Ishikawa (cell line): Measurements from ENCODE around the gene ARHGAP31.

ENCODE experiments used
- CEBPB ChIP-seq: IDR thresholded peaks from 2 replicates; pipeline ENCODE4 v1.6.1; 2012
- CREB1 ChIP-seq: IDR thresholded peaks from 2 replicates; pipeline ENCODE4 v1.6.1; 2012; ENCODE audit warnings: low read depth
- EGR1 ChIP-seq: IDR thresholded peaks from 2 replicates; pipeline ENCODE4 v1.6.1; 2012
- EP300 ChIP-seq: IDR thresholded peaks from 2 replicates; pipeline ENCODE4 v1.6.1; 2012; ENCODE audit warnings: borderline replicate concordance
- FOXM1 ChIP-seq: IDR thresholded peaks from 2 replicates; pipeline ENCODE4 v1.6.1; 2012; ENCODE audit warnings: low read depth, borderline replicate concordance
- NFIC ChIP-seq: IDR thresholded peaks from 2 replicates; pipeline ENCODE4 v1.6.1; 2012
- RAD21 ChIP-seq: IDR thresholded peaks from 2 replicates; pipeline ENCODE4 v1.6.1; 2012; ENCODE audit warnings: low read depth
- TAF1 ChIP-seq: IDR thresholded peaks from 2 replicates; pipeline ENCODE4 v1.6.1; 2012; ENCODE audit warnings: low read depth, mild to moderate bottlenecking
- TCF12 ChIP-seq: IDR thresholded peaks from 2 replicates; pipeline ENCODE4 v1.6.1; 2012; ENCODE audit warnings: low read depth
- TEAD4 ChIP-seq: IDR thresholded peaks from 2 replicates; pipeline ENCODE4 v1.6.1; 2012
- YY1 ChIP-seq: IDR thresholded peaks from 2 replicates; pipeline ENCODE4 v1.6.1; 2012; ENCODE audit warnings: low read depth
- ZBTB7A ChIP-seq: IDR thresholded peaks from 2 replicates; pipeline ENCODE4 v1.6.1; 2012; ENCODE audit warnings: low read depth
- TF ChIP-seq, protein P1 (sequence below): IDR thresholded peaks from 2 replicates; pipeline ENCODE4 v1.6.1; 2012
- TF ChIP-seq, protein P2 (sequence below): IDR thresholded peaks from 2 replicates; pipeline ENCODE4 v1.6.1; 2012
- TF ChIP-seq, protein P3 (sequence below): IDR thresholded peaks from 2 replicates; pipeline ENCODE4 v1.6.1; 2012; ENCODE audit warnings: low read depth, mild to moderate bottlenecking

ARHGAP31 gene

DNA sequence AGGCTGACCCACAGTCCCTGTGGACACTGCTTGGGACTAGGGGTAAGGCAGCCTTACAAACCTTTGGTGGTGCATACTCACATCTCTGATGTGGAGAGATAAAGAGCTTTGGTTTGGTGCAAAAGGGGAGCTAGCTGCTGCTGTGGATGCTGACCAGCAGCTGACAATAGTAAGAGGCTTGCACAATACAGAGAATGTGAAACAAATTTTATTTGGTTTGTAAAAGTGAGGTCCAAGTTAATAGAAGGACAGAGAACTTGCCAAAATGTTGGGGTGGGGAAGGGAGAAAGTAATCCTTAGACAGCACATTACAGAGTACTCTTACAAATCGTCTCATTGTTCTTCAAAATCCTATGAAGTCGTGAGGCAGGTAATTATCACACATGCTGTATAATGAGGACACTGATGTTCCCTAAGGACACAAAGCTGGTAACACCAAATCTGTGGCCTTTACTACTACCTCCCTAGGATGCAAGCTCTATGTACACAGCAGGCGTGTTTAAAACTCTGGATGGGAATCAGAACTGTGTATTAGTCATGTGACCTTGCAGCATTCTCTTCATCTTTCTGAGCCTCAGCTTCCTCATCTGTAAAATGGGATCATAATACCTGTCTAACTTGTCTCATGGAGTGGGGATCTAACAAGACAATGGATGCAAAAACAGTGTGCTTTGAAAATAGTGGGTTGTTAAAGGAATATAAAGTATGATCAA lies 21.6 kb downstream of the ARHGAP31 start:
- TF ChIP-seq ZBTB7A (no peak), EGR1 (no peak), TCF12 (no peak), YY1 (no peak), CREB1 (no peak), TAF1 (no peak), NFIC (no peak), FOXM1 (no peak)
- TF ChIP-seq, protein P1, sequence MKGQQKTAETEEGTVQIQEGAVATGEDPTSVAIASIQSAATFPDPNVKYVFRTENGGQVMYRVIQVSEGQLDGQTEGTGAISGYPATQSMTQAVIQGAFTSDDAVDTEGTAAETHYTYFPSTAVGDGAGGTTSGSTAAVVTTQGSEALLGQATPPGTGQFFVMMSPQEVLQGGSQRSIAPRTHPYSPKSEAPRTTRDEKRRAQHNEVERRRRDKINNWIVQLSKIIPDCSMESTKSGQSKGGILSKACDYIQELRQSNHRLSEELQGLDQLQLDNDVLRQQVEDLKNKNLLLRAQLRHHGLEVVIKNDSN: no peak
- TF ChIP-seq, protein P2, sequence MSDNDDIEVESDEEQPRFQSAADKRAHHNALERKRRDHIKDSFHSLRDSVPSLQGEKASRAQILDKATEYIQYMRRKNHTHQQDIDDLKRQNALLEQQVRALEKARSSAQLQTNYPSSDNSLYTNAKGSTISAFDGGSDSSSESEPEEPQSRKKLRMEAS: no peak

DNA sequence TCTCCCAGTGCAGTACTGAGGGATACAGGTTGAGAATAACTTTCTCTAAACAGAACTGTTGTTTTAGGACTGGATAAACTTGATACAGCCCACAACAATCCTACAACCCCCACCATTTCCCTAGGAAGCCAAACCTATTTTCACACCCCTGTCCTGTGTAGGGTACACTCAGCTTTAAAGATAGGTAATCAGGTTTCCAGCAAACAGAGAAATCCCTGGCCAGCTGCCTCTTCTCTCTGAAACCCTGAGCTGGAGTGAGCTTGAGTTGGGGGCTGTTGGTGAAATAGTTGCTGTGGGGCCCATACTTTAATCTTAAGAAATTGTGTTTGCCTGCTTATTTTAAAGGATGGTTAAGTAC lies 22.1 kb downstream of the ARHGAP31 start:
- TF ChIP-seq FOXM1 (no peak), ZBTB7A (no peak), NFIC (no peak), TEAD4 (no peak), EGR1 (no peak), YY1 (no peak), TAF1 (no peak)
- TF ChIP-seq, protein P3, sequence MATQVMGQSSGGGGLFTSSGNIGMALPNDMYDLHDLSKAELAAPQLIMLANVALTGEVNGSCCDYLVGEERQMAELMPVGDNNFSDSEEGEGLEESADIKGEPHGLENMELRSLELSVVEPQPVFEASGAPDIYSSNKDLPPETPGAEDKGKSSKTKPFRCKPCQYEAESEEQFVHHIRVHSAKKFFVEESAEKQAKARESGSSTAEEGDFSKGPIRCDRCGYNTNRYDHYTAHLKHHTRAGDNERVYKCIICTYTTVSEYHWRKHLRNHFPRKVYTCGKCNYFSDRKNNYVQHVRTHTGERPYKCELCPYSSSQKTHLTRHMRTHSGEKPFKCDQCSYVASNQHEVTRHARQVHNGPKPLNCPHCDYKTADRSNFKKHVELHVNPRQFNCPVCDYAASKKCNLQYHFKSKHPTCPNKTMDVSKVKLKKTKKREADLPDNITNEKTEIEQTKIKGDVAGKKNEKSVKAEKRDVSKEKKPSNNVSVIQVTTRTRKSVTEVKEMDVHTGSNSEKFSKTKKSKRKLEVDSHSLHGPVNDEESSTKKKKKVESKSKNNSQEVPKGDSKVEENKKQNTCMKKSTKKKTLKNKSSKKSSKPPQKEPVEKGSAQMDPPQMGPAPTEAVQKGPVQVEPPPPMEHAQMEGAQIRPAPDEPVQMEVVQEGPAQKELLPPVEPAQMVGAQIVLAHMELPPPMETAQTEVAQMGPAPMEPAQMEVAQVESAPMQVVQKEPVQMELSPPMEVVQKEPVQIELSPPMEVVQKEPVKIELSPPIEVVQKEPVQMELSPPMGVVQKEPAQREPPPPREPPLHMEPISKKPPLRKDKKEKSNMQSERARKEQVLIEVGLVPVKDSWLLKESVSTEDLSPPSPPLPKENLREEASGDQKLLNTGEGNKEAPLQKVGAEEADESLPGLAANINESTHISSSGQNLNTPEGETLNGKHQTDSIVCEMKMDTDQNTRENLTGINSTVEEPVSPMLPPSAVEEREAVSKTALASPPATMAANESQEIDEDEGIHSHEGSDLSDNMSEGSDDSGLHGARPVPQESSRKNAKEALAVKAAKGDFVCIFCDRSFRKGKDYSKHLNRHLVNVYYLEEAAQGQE: no peak

DNA sequence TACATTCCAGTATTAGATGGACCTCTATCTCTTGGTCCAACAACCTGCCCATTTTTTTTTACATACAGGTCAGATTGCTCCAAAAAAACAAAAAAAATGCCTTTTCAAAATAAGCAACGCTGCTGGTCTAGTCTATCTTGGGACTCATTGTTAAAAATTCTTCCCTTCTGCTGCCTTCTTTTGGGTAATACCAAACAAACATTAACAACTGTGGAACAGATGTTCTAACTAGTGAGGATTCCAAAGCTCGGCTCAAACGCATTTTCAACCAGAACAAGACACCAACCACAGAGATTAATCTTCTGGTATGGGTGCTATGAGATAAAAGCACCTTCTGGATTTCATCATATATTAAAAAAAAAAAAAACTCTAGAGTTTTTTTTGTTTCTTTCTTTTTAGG lies 24.7 kb downstream of the ARHGAP31 start:
- TF ChIP-seq TCF12 (no peak), CREB1 (no peak), EGR1 (no peak), TEAD4 (no peak), CEBPB (no peak), RAD21 (no peak), YY1 (no peak), FOXM1 (no peak), EP300 (no peak), ZBTB7A (no peak), NFIC (no peak), TAF1 (no peak)
- TF ChIP-seq, protein P2: no peak
- TF ChIP-seq, protein P3: no peak
- TF ChIP-seq, protein P1: no peak

DNA sequence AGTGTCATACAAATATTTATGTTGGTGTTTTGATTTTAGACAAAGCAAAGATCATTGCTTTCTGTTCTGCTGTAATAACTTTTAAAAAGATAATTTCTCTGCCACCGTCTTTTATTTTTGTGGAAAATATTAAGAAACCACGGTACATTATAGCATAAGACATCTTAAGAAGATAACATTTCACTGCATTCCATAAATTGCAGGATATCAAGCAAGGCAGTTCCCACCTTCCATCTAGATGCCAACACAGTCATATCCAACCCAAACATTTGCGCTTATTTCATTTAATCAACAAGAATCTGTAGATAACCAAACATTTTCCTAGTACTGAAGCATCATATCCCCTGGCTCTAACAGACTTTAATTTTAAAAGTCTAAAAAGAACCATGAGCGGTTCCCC lies 25.1 kb downstream of the ARHGAP31 start:
- TF ChIP-seq TAF1: no peak
- no peak for TF ChIP-seq ZBTB7A
- no peak for TF ChIP-seq FOXM1
- no peak for TF ChIP-seq NFIC
- TF ChIP-seq EGR1: no peak
- TF ChIP-seq TCF12: no peak
- TF ChIP-seq YY1: no peak
- no peak for TF ChIP-seq TEAD4
- no peak for TF ChIP-seq RAD21

DNA sequence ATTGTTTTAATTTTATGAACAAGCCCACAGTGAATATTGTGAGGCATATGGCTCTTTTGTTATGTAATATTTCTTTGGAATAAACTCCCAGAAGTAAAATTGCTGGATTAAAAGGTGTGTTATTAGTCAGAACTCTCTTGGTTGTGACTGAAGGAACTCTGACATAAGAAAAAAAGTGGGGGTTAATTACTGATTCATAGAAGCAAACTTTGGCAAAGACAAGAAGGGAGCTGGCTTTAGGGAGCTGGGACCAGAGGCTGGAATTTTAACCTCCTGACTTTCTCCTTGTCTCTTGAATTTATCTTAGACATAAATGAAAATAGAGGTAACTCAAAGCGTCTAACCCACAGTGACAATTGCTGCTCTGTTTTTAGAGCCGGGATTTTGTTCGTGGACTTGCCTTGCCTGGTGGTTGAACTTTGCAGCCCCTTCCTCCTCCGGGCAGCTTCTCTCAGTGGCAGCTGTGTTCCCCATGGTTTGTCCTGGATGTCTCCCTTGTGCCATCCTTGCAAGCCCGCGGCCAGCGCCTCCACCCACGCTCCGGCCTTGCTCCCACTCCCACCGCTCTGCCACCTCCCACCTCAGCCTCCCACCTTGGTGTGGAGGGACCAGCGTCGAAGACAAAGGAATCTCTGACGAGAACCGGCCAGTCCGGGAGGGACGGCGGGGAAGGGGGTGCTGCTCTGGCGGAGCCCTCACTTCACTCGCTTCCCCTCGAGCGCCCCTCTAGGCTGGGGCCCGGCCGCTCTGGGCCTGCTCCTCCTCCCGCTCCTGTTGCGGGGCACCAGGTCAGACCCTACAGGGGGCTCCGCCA lies 28.0 kb downstream of the ARHGAP31 start:
- no peak for TF ChIP-seq EGR1
- TF ChIP-seq RAD21: no peak
- TF ChIP-seq, protein P3: no peak
- no peak for TF ChIP-seq YY1
- no peak for TF ChIP-seq FOXM1
- no peak for TF ChIP-seq CEBPB
- TF ChIP-seq, protein P1: no peak
- no peak for TF ChIP-seq NFIC
